WTC11 (cell line): ENCODE data around the gene OR6K6. TPM values are rescaled to one million over a fixed set of nuclear protein-coding genes. Genes with fewer than 3 reads are reported as not detected.

ENCODE experiments used
- ATAC-seq: fragments of 200-7000 bp; cut with Tn5 transposase; 2 replicates; pipeline ENCODE4 v1.10.0; 2021; ENCODE audit warnings: mild to moderate bottlenecking, moderate library complexity
- CTCF ChIA-PET: fragments of 300-600 bp; sonication (Branson Sonifier 250); formaldehyde crosslinking; loops from one replicate; lab custom pipeline; 2021; ENCODE audit warnings: antibody characterized with exemption; lab: Charles Lee
- POLR2A ChIA-PET: fragments of 350-600 bp; sonication (Branson Sonifier 250); formaldehyde crosslinking; loops from one replicate; lab custom pipeline; 2021; ENCODE audit warnings: antibody characterized with exemption; lab: Charles Lee
- DNase-seq: peaks from one replicate; pipeline ENCODE4 v3.0.0; 2021; ENCODE audit warnings: low spot score
- H3K27ac Mint-ChIP-seq: 2 replicates; pipeline ENCODE4 v1.8.0; 2021; ENCODE audit warnings: mixed read lengths
- H3K27me3 Mint-ChIP-seq: 2 replicates; pipeline ENCODE4 v1.8.0; 2021; ENCODE audit warnings: low read depth, mild to moderate bottlenecking, moderate library complexity, mixed read lengths
- H3K36me3 Mint-ChIP-seq: 2 replicates; pipeline ENCODE4 v1.8.0; 2021; ENCODE audit warnings: mixed read lengths
- H3K4me1 Mint-ChIP-seq: 2 replicates; pipeline ENCODE4 v1.8.0; 2022; ENCODE audit warnings: mixed read lengths
- H3K4me3 Mint-ChIP-seq: 2 replicates; pipeline ENCODE4 v1.8.0; 2021; ENCODE audit warnings: mild to moderate bottlenecking, moderate library complexity, mixed read lengths
- H3K9me3 Mint-ChIP-seq: 2 replicates; pipeline ENCODE4 v1.8.0; 2021; ENCODE audit warnings: mixed read lengths
- AFF4 ChIP-seq: sonication (generic); formaldehyde crosslinking; IDR thresholded peaks from 2 replicates; pipeline ENCODE4 v1.8.1; 2023; ENCODE audit warnings: mild to moderate bottlenecking, missing genetic modification reagents, borderline replicate concordance
- ATF1 ChIP-seq: sonication (generic); formaldehyde crosslinking; IDR thresholded peaks from 2 replicates; pipeline ENCODE4 v1.8.1; 2023; ENCODE audit warnings: mild to moderate bottlenecking, moderate library complexity, missing genetic modification reagents
- ATF3 ChIP-seq: sonication (generic); formaldehyde crosslinking; conservative IDR thresholded peaks from 2 replicates; pipeline ENCODE4 v1.8.1; 2022; ENCODE audit warnings: mild to moderate bottlenecking, missing genetic modification reagents
- ATF6 ChIP-seq: sonication (generic); formaldehyde crosslinking; IDR thresholded peaks from 2 replicates; pipeline ENCODE4 v1.8.1; 2023; ENCODE audit warnings: mild to moderate bottlenecking, missing genetic modification reagents
- CREB1 ChIP-seq: sonication (generic); formaldehyde crosslinking; IDR thresholded peaks from 2 replicates; pipeline ENCODE4 v1.8.0; 2023; ENCODE audit warnings: mild to moderate bottlenecking, missing genetic modification reagents
- CTCF ChIP-seq: fragments of 200-600 bp; IDR thresholded peaks from 2 replicates; pipeline ENCODE4 v1.8.0; 2022; ENCODE audit warnings: antibody characterized with exemption
- ELF4 ChIP-seq: sonication (generic); formaldehyde crosslinking; IDR thresholded peaks from 2 replicates; pipeline ENCODE4 v1.8.1; 2022; ENCODE audit warnings: low read depth, mild to moderate bottlenecking, moderate library complexity, missing genetic modification reagents
- GTF2I ChIP-seq: fragments of 250-450 bp; sonication (Bioruptor Pico); conservative IDR thresholded peaks from 2 replicates; pipeline ENCODE4 v1.4.0; 2021; ENCODE audit warnings: mild to moderate bottlenecking
- JAZF1 ChIP-seq: fragments of 250-450 bp; sonication (Bioruptor Pico); IDR thresholded peaks from 2 replicates; pipeline ENCODE4 v1.9.0; 2021; ENCODE audit warnings: moderate library complexity, mild to moderate bottlenecking, inconsistent platforms
- MLX ChIP-seq: sonication (generic); formaldehyde crosslinking; IDR thresholded peaks from 2 replicates; pipeline ENCODE4 v1.8.1; 2023; ENCODE audit warnings: mild to moderate bottlenecking, missing genetic modification reagents, moderate library complexity
- PRRX2 ChIP-seq: fragments of 250-450 bp; sonication (Bioruptor Pico); IDR thresholded peaks from 2 replicates; pipeline ENCODE4 v1.8.0; 2021; ENCODE audit warnings: mild to moderate bottlenecking
- RELA ChIP-seq: sonication (generic); formaldehyde crosslinking; IDR thresholded peaks from 2 replicates; pipeline ENCODE4 v1.8.1; 2022; ENCODE audit warnings: missing genetic modification reagents, mild to moderate bottlenecking, borderline replicate concordance
- RORB ChIP-seq: fragments of 250-450 bp; sonication (Bioruptor Pico); IDR thresholded peaks from 2 replicates; pipeline ENCODE4 v1.9.0; 2021; ENCODE audit warnings: mild to moderate bottlenecking
- STAT6 ChIP-seq: sonication (generic); formaldehyde crosslinking; conservative IDR thresholded peaks from 2 replicates; pipeline ENCODE4 v1.8.1; 2023; ENCODE audit warnings: mild to moderate bottlenecking, low read depth, missing genetic modification reagents, moderate library complexity
- TEAD1 ChIP-seq: sonication (generic); formaldehyde crosslinking; IDR thresholded peaks from 2 replicates; pipeline ENCODE4 v1.8.0; 2022; ENCODE audit warnings: mild to moderate bottlenecking, missing genetic modification reagents
- USF2 ChIP-seq: sonication (generic); formaldehyde crosslinking; IDR thresholded peaks from 2 replicates; pipeline ENCODE4 v1.8.1; 2023; ENCODE audit warnings: mild to moderate bottlenecking, missing genetic modification reagents, moderate library complexity
- ZNF396 ChIP-seq: fragments of 250-450 bp; sonication (Bioruptor Pico); IDR thresholded peaks from 2 replicates; pipeline ENCODE4 v1.8.0; 2021; ENCODE audit warnings: mild to moderate bottlenecking, moderate library complexity, borderline replicate concordance
- ZSCAN18 ChIP-seq: fragments of 250-450 bp; sonication (Bioruptor Pico); IDR thresholded peaks from 2 replicates; pipeline ENCODE4 v2.1.2; 2022; ENCODE audit warnings: mild to moderate bottlenecking, moderate library complexity
- total RNA-seq: library from RNA; stranded (reverse); gene quantifications from 3 replicates; pipeline ENCODE4 v1.2.3, GENCODE V29; 2021

Gene OR6K6
- total RNA-seq, 1 experiment from 2014 or later: not detected

- CTCF ChIA-PET: no interaction called here
- H3K27ac Mint-ChIP-seq: no peak within 1 kb of the TSS
- no peaks in the 10 kb centered on the region for H3K4me1 Mint-ChIP-seq
- no peaks in the 10 kb centered on the region for H3K9me3 Mint-ChIP-seq
- POLR2A ChIA-PET: no interaction called here
- no peak within 1 kb of the TSS for H3K4me3 Mint-ChIP-seq
- ATAC-seq (no peak), DNase-seq (no peak)
- no peaks in the 10 kb centered on the region for H3K36me3 Mint-ChIP-seq
- TF ChIP-seq MLX (CRISPR knock-in tag) (no peak), ZNF396 (no peak), CREB1 (no peak), ZSCAN18 (CRISPR knock-in tag) (no peak)
- H3K27me3 Mint-ChIP-seq: no peaks in the 10 kb centered on the region; the same call in 1 of the 2 replicates
Observed at GRCh38 chr1:158781104-158781503, 26.6 kb downstream of the OR6K6 start, which contains the start of gene OR6N2. TSS of gene OR6N2 (minus strand) at chr1:158781204. CDS start at chr1:158777635, 3,569 bp downstream.

- DNase-seq (peak; percentile 58), ATAC-seq (peak; percentile 95)
- Mint-ChIP-seq H3K27me3 (no peaks in the 10 kb centered on the region), H3K9me3 (no peaks in the 10 kb centered on the region; the same call in 1 of the 2 replicates), H3K27ac (no peak overlapping the region), H3K4me1 (peaks cover 12% of the 10 kb centered on the region), H3K36me3 (no peaks in the 10 kb centered on the region), H3K4me3 (no peak overlapping the region)
- CTCF ChIA-PET: interaction anchor here (0.5 to 2.4 kb wide), 12 partner anchors 13 to 337 kb away, joined by 3 to 12 read pairs (median 4); no protein-coding TSS in a partner anchor
- TF ChIP-seq CTCF: peak; percentile 38; the same call in 1 of the 2 replicates
- no peak for TF ChIP-seq ATF1
- POLR2A ChIA-PET: no interaction called here
Observed at GRCh38 chr1:158793604-158794003, 39.1 kb downstream of the OR6K6 start.

GRCh38 chr1:158794247-158794646, 39.7 kb downstream of the OR6K6 start:
- ChIA-PET POLR2A (no interaction called here), CTCF (interaction anchor here (0.8 to 2.4 kb wide), 11 partner anchors 13 to 279 kb away, joined by 3 to 12 read pairs (median 4); no protein-coding TSS in a partner anchor)
- Mint-ChIP-seq H3K27ac (no peak overlapping the region), H3K4me1 (peaks cover 12% of the 10 kb centered on the region), H3K4me3 (no peak overlapping the region), H3K36me3 (no peaks in the 10 kb centered on the region), H3K9me3 (no peaks in the 10 kb centered on the region; the same call in 1 of the 2 replicates), H3K27me3 (no peaks in the 10 kb centered on the region)
- ATAC-seq (peak; percentile 24), DNase-seq (no peak)
- no peak for TF ChIP-seq STAT6 (CRISPR knock-in tag)
- no peak for TF ChIP-seq RORB (CRISPR knock-in tag)
- TF ChIP-seq AFF4 (CRISPR knock-in tag): no peak
- TF ChIP-seq ATF3 (CRISPR knock-in tag): no peak
- no peak for TF ChIP-seq PRRX2 (CRISPR knock-in tag)
- TF ChIP-seq ELF4 (CRISPR knock-in tag): no peak
- TF ChIP-seq ATF6 (CRISPR knock-in tag): no peak
- TF ChIP-seq GTF2I: no peak
- TF ChIP-seq TEAD1: no peak
- TF ChIP-seq RELA: no peak
- no peak for TF ChIP-seq USF2 (CRISPR knock-in tag)
- TF ChIP-seq JAZF1 (CRISPR knock-in tag): no peak
